ENCODE data around the gene VENTX.
A peak's percentile ranks its signal among the peaks of the same experiment; 100 is the strongest.

Gene VENTX

GRCh38 chr10:133196221-133196915 is 41.3 kb upstream of the VENTX start:
- TF ChIP-seq Cebpa-rat (IDR thresholded peaks at IDR 0.05): no peak
- Histone ChIP-seq H3K4me1 (peaks cover 26% of the 10 kb centered on the region), H3K4me2 (peak overlapping the region; percentile 59), H3K27ac (no peak overlapping the region), H3K4me3 (no peak overlapping the region), H3K9ac (0 out of 2 replicates have a peak overlapping the region, but pooled peaks have one; percentile 34), H3K9me3 (peaks cover 25% of the 10 kb centered on the region; the same call in 1 of the 2 replicates), H3K36me3 (no peaks in the 10 kb centered on the region), H3K27me3 (no peaks in the 10 kb centered on the region), H4K20me1 (no peaks in the 10 kb centered on the region)

GRCh38 chr10:133196936-133197758 is 40.5 kb upstream of the VENTX start:
- no peak for TF ChIP-seq Cebpa-rat (IDR thresholded peaks at IDR 0.05)
- Histone ChIP-seq H3K4me1 (peaks cover 26% of the 10 kb centered on the region), H3K27ac (no peak overlapping the region), H4K20me1 (no peaks in the 10 kb centered on the region), H3K9me3 (peaks cover 19% of the 10 kb centered on the region; the same call in 1 of the 2 replicates), H3K9ac (0 out of 2 replicates have a peak overlapping the region, but pooled peaks have one; percentile 34), H3K4me2 (peak overlapping the region; percentile 59), H3K27me3 (no peaks in the 10 kb centered on the region), H3K36me3 (peaks cover 4% of the 10 kb centered on the region; the same call in 1 of the 2 replicates), H3K4me3 (no peak overlapping the region)

GRCh38 chr10:133197786-133198185 is 39.9 kb upstream of the VENTX start:
- H3K36me3 ChIP-seq: peaks cover 4% of the 10 kb centered on the region; the same call in 1 of the 2 replicates
- H3K27me3 ChIP-seq: no peaks in the 10 kb centered on the region
- H3K4me1 ChIP-seq: peaks cover 26% of the 10 kb centered on the region
- no peak for TF ChIP-seq Cebpa-rat (IDR thresholded peaks at IDR 0.05)
- 0 out of 2 replicates have a peak, but pooled peaks cover 14% of the 10 kb centered on the region for H3K9me3 ChIP-seq
- H3K4me3 ChIP-seq: no peak overlapping the region
- no peak overlapping the region; the same call in 1 of the 2 replicates for H3K4me2 ChIP-seq
- no peak overlapping the region for H3K27ac ChIP-seq
- H4K20me1 ChIP-seq: no peaks in the 10 kb centered on the region
- no peak overlapping the region for H3K9ac ChIP-seq

- Histone ChIP-seq H3K9me3 (0 out of 2 replicates have a peak, but pooled peaks cover 13% of the 10 kb centered on the region), H3K9ac (no peak overlapping the region), H3K27me3 (no peaks in the 10 kb centered on the region), H3K4me1 (peaks cover 26% of the 10 kb centered on the region), H3K36me3 (peaks cover 4% of the 10 kb centered on the region; the same call in 1 of the 2 replicates), H3K4me2 (no peak overlapping the region), H3K4me3 (no peak overlapping the region), H3K27ac (no peak overlapping the region), H4K20me1 (no peaks in the 10 kb centered on the region)
- no peak for TF ChIP-seq Cebpa-rat (IDR thresholded peaks at IDR 0.05)
These were observed 39.4 kb upstream of the VENTX start for GRCh38 chr10:133198206-133198605.

- Histone ChIP-seq H3K27me3 (no peaks in the 10 kb centered on the region), H3K9me3 (0 out of 2 replicates have a peak, but pooled peaks cover 8% of the 10 kb centered on the region), H3K9ac (no peak overlapping the region), H3K4me1 (peaks cover 26% of the 10 kb centered on the region), H3K4me3 (no peak overlapping the region), H4K20me1 (no peaks in the 10 kb centered on the region), H3K36me3 (peaks cover 4% of the 10 kb centered on the region; the same call in 1 of the 2 replicates), H3K27ac (no peak overlapping the region), H3K4me2 (no peak overlapping the region)
- no peak for TF ChIP-seq Cebpa-rat (IDR thresholded peaks at IDR 0.05)
These were observed 38.8 kb upstream of the VENTX start for GRCh38 chr10:133198621-133199487.

GRCh38 chr10:133199488-133199885 is 38.2 kb upstream of the VENTX start:
- no peak overlapping the region for H3K9ac ChIP-seq
- peaks cover 4% of the 10 kb centered on the region; the same call in 1 of the 2 replicates for H3K36me3 ChIP-seq
- H3K4me2 ChIP-seq: peak overlapping the region; percentile 34
- H3K27ac ChIP-seq: no peak overlapping the region
- H3K9me3 ChIP-seq: 0 out of 2 replicates have a peak, but pooled peaks cover 1% of the 10 kb centered on the region
- H3K4me1 ChIP-seq: peaks cover 26% of the 10 kb centered on the region
- H4K20me1 ChIP-seq: no peaks in the 10 kb centered on the region
- H3K4me3 ChIP-seq: no peak overlapping the region
- no peak for TF ChIP-seq Cebpa-rat (IDR thresholded peaks at IDR 0.05)
- H3K27me3 ChIP-seq: no peaks in the 10 kb centered on the region

GRCh38 chr10:133199992-133200611 is 37.6 kb upstream of the VENTX start:
- peaks cover 29% of the 10 kb centered on the region for H3K4me1 ChIP-seq
- TF ChIP-seq Cebpa-rat (IDR thresholded peaks at IDR 0.05): no peak
- no peaks in the 10 kb centered on the region for H3K9me3 ChIP-seq
- H3K36me3 ChIP-seq: peaks cover 4% of the 10 kb centered on the region; the same call in 1 of the 2 replicates
- H3K4me2 ChIP-seq: peak overlapping the region; percentile 34
- H3K4me3 ChIP-seq: no peak overlapping the region
- no peaks in the 10 kb centered on the region for H4K20me1 ChIP-seq
- no peak overlapping the region for H3K9ac ChIP-seq
- no peaks in the 10 kb centered on the region for H3K27me3 ChIP-seq
- no peak overlapping the region for H3K27ac ChIP-seq

- peaks cover 4% of the 10 kb centered on the region; the same call in 1 of the 2 replicates for H3K36me3 ChIP-seq
- H3K9ac ChIP-seq: no peak overlapping the region
- TF ChIP-seq Cebpa-rat (IDR thresholded peaks at IDR 0.05): no peak
- no peak overlapping the region for H3K27ac ChIP-seq
- H4K20me1 ChIP-seq: no peaks in the 10 kb centered on the region
- H3K27me3 ChIP-seq: no peaks in the 10 kb centered on the region
- no peak overlapping the region for H3K4me3 ChIP-seq
- H3K4me2 ChIP-seq: no peak overlapping the region
- no peaks in the 10 kb centered on the region for H3K9me3 ChIP-seq
- peaks cover 34% of the 10 kb centered on the region for H3K4me1 ChIP-seq
These were observed 37.0 kb upstream of the VENTX start for GRCh38 chr10:133200621-133201031.

Measured in BLaER1 (cell line).